G401.6 (cell line): ENCODE results near the gene SOX1.

ENCODE experiments used
- FAIRE-seq: peaks from 2 replicates; lab custom pipeline; 2012; peaks lifted over from hg19 to GRCh38; lab: Jason Lieb, UNC

Gene SOX1

DNA sequence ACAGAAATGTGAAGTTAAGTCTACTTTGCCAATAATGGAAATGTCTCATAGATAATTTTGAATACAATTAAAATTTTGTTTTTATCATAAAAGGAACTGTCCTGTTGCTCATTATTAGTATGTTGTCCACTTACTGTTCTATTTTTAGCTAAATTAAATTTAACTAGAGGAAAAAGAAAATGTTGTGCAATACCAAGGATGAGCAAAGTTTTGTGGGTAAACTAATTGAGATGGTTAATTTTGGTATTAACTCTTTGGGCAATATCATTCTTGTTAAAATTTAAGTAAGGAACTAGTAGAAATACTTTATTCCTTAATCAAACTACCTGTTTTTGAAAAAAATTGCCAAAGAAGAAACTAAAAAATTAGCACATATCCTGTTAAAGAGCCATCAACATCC lies 43.5 kb downstream of the SOX1 start:
- no peak for FAIRE-seq

DNA sequence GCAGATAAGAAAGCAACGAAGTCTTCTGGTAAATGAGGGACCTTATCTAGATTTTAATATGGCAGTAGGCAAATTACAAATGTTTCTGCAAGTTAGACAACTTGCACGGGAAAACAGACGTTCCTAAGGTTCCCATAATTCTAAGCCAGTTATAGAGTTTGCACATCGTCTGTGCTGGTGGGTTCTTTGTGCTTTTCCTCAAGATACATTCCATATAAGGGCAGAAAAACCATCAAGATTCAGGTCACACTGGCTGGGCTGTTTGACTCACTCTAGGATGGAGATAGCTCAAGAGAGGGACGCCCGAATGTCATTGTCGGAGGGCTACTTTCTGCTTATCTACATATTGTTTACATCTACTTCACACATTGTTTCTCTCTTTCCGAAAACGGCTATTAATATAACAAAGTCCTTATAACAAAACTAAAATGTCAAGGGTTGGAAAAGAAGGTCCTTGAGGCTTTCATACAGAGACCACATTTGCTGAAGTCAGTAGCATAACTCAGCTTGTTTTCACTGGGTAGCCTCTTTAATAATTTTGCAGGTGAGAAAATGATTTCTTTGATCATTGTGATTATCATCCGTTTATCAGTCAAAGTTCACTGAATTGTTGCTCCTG lies 44.4 kb downstream of the SOX1 start:
- FAIRE-seq, result no peak

GRCh38 chr13:112112534-112113276 lies 45.8 kb downstream of the SOX1 start:
- no peak for FAIRE-seq

DNA sequence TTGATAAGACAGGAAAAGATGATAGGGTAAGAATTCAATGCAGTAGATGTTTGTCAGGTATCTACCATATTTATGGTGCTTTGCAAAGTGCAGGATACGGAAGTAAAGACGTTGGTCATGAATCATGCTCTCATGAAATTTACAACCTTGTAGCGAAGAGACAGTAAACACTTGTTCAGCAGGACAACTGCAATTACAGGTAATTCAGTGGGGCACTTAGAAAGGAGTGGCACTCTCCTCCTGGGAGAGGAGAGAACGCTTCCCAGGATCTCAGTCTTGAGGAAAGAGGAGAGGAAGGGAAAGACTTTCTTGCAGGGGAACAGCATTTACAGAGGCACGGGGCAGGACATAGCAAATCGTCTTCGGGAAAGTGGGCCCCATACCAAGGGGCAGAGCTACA lies 46.4 kb downstream of the SOX1 start:
- FAIRE-seq, result no peak

GRCh38 chr13:112113851-112114250 lies 46.9 kb downstream of the SOX1 start:
- FAIRE-seq, result no peak

GRCh38 chr13:112114391-112114790 lies 47.4 kb downstream of the SOX1 start:
- FAIRE-seq, result no peak

DNA sequence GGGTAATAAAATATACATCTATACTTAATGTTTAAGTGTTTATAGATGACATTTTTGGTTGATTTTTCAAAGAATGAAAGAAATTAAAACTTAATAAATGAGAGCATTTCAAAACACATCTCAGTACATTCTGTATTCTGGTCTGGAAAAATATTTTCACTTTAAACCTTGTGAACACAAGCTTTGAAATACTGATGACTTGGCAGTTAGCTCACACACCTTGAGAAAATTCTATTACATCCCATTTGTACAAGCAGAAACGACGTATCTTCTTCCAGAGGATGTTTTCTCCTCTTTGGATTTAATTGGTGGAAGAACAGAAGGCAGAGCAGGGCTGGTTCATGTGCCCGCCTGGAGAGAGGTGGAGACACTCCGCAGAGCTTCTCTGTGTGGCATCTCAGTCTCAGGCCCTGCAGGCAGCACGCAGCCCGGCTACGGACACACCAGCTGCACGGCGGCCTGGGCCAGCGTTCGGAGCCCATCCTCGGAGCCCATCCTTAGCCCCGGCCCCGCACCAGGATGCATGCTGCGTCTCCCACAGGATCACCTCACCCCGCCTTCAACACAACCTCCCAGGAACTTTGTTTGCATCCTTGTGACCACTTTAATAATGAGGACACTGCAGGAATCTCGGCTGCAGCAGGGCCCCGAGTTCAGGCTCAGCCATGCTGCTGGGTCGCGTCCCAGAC lies 48.6 kb downstream of the SOX1 start:
- FAIRE-seq, result no peak

GRCh38 chr13:112116187-112116950 lies 49.4 kb downstream of the SOX1 start:
- FAIRE-seq, result no peak

- FAIRE-seq, result no peak
Measured at GRCh38 chr13:112117258-112117954, 50.5 kb downstream of the SOX1 start.

DNA sequence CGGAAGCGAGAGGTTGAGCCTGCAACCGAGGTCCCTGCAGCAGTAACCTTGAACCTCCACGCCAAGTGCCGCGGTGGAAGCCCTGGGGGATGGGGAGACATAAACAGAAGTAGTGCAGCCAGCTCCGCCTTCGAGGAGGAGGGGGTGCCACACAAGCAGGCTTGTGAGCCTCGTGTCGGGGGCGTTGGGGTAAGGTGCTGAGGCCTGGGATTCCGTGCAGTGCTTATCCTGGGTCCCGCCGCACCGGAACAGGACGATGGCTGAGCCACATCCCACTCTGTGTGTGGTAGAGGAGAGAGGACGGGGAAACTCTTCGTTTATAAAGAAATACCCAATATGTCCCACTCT lies 51.0 kb downstream of the SOX1 start:
- FAIRE-seq, result no peak

GRCh38 chr13:112118451-112119064 lies 51.6 kb downstream of the SOX1 start:
- FAIRE-seq, result no peak

DNA sequence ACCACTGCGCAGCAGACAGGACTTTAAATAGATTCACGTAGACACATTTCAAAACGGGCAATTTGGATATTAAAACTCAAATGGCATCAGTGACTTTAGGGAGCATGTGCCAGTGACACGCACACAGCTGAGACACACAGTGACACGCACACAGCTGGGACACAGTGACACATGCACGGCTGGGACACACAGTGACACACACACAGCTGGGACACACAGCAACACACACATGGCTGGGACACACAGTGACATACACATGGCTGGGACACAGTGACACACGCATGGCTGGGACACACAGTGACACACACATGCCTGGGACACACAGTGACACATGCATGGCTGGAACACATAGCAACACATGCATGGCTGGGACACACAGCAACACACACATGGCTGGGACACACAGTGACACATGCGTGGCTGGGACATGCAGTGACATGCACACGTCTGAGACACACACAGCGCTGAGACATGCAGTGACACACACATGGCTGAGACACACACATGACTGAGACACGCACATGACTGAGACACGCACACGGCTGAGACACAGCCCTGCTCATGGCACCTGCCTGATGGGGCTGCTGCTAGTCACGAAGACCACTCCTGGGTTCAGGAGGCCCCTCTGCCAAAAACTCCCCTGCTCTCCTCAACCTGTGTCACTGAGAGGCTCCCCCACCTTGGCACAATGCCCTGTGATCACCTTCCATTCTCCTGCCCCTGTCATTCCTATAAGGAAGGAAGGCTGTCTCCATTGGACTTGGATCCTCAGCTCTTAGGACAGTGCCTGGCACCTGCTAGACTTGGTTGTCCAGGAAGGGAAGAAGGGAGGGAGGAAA lies 52.5 kb downstream of the SOX1 start:
- no peak for FAIRE-seq

DNA sequence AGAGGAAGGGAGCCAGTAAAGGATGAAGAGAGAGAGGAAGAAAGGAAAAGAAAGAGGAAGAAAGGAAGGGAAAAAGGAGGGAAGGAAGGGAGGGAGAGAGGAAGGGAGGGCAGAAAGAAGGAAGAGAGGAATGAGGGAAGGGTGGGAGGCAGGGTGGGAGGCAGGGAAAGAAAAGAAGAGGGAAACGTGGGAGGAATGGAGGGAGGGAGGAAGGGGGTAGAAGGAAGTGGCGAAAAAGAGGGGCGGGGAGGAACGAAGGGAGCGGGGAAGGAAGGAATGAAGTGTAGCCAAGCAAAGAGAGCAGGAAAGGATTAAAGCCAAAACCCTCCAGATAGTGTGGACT lies 53.1 kb downstream of the SOX1 start:
- no peak for FAIRE-seq
